Heart left ventricle (tissue), 13 donors: ENCODE measurements around the gene DZIP1.

Source experiments
- CTCF ChIP-seq, 12 donors: fragments of 200-600 bp; sonication (generic) in 4 of 12; IDR thresholded peaks; one replicate each; pipeline versions ENCODE4 v1.5.0 to v1.8.0; 2018 to 2022; ENCODE audit warnings: antibody characterized with exemption in 12 of 12, mild to moderate bottlenecking in 5 of 12
- POLR2A ChIP-seq, 2 donors: fragments of 450-650 bp; IDR thresholded peaks; one replicate each; pipeline ENCODE4 v1.6.1; 2017; ENCODE audit warnings: antibody characterized with exemption in 2 of 2, mild to moderate bottlenecking in 2 of 2, moderate library complexity in 2 of 2
- donor health status: ischemic (EF 13 %, LVEDD 7.1; RV severe dilation, severe dysfunction).
- donor health status: DM: no; HTN: yes; CAD: no.
- donor health status: DM: no; HTN: no; CAD: no.
- donor health status: ischemic (EF 25% LVEDD 6.9; RV normal size, moderate dysfunction).
- donor health status: ischemic (EF 25% LVEDD 5.7; RV mildly dilated, moderate dysfunction).
- donor health status: ischemic (EF 35%, LVEDD 5.7; RV mildly dilated, moderate dysfunction).
- donor health status: nonischemic (EF 11% LVEDD 7.7; RV severe dilation, severe dysfunction).
- donor health status: DM: yes; HTN: yes; CAD: no.
- donor health status: PGD.
- donor health status: ischemic (EF 29% LVEDD 5.4; RV normal size, mild dysfunction).
- donor health status: nonischemic (EF 23%, LVEDD 6.1; RV moderate dilation, normal function).

- TF ChIP-seq CTCF (IDR thresholded peaks at IDR 0.05) (no peak), POLR2A (IDR thresholded peaks at IDR 0.05) (no peak)
Measured at GRCh38 chr13:95684418-95684817, 39.9 kb upstream of the DZIP1 start.
